ENCODE results near the gene HEXB.
"Not testable (repeated sequence)": the region's sequence is repeated elsewhere in the genome, so short reads cannot be mapped to it uniquely, and the experiment has no call there.

The HEXB gene

DNA sequence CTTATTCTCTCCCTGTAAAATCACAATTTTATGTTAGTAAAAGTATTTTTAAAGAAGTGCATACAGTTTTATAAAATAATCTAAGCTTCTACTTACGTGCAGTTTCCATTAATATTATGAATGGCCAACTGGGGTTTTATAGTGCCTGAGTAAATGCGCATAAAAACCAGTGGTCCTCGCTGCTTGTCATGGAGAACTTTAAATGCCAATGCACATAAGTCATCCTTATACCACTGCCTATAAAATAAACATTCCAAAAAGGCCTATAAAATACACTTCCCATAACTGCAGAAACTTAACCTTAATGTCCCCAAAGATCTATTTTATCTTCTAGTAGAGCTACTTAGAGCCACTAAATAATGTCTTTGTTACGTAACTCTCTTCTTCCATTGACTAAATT, 53.4 kb downstream of the HEXB start:
- DNase-seq (ENCODE audit: low read depth in 2 of 2), result no peak

DNA sequence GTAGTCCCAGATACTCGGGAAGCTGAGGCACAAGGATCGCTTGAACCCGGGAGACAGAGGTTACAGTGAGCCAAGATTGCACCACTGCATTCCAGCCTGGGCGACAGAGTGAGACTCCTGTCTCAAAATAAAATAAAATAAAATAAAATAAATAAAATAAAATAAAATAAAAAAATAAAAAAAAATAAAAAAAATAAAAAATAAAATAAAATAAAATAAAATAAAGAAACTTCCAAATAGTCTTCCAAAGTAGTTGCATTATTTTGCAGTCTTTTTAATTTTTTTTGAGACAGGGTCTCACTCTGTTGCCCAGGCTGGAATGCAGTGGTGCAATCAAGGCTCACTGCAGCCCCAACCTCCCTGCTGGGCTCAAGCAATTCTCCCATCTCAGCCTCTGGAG, 63.7 kb downstream of the HEXB start:
- DNase-seq (ENCODE audit: low read depth in 2 of 2), result not testable (repeated sequence)

DNA sequence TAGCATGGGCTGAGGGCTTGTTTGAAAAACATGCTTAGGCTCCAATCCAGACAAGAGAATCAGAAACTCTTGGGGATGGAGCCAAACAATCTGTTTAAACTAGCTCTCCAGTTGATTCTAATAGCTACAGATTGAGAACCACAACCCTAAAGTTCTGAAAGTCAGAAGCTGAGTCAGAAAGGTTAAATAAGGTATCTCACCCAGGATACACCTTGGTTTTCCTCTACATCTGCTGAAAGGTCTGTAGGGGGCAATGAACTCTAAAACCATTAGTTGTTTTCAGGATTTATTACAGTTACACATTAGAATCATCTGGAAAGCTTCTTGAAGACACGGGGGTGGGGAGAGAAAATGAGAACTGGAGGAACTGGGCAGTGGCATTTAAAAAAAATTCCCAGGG, 76.2 kb downstream of the HEXB start:
- DNase-seq (ENCODE audit: low read depth in 2 of 2), result no peak

DNA sequence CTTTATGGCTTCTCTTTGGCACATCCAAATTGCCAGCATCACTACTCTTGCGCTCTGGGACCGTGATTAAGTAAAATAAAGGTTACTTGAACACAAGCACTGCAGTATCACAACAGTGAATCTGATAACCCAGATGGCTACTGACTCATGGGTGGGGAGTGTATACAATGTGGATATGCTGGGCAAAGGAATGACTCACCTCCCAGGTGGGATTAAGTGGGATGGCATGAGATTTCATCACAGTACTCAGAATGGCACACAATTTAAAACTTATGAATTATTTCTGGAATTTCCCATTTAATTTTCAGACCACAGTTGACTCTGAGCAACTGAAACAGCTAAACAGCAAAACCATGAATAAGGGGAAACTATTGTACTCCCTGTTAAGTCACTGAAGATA, 77.6 kb downstream of the HEXB start:
- peak in 1 of 2 donors; percentile 22 for DNase-seq (ENCODE audit: low read depth in 2 of 2)

DNA sequence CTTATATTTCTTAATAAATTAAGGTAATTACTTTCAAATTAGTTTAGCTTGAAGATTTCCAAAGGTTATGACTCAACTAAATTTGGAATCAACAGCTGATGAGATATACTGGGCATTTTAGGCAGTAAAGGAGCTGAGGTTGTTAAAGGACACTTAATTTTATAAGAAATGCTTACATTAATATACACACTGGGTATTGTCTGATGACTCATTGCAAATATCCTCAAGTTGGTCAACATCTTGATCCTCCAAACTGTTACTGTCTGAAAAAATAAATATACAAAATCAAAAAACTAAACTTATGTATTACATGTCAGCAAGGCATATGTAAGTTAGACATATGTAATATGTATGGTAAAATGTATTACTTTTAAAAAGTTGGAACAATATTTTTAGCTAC, 78.5 kb downstream of the HEXB start:
- DNase-seq (ENCODE audit: low read depth in 2 of 2), result no peak

DNA sequence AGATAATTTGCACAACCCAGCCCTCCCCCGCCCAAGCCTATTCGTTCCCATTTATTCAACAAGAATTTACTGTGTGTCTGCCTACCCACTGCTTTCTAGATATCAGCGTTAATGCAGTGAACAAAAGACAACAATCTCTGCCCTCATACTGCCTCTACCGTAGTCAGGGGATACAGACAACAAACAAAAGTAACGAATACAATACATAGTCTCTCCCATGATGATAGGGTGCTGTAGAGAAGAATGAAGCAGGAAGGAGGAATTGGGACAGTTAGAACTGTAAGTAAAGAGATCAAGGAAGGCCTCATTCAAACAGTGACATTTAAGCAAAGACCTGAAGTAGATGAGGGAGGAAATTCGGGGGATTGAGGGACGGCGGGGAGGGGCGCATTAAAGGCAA, 80.2 kb downstream of the HEXB start:
- no peak for DNase-seq (ENCODE audit: low read depth in 2 of 2)

DNA sequence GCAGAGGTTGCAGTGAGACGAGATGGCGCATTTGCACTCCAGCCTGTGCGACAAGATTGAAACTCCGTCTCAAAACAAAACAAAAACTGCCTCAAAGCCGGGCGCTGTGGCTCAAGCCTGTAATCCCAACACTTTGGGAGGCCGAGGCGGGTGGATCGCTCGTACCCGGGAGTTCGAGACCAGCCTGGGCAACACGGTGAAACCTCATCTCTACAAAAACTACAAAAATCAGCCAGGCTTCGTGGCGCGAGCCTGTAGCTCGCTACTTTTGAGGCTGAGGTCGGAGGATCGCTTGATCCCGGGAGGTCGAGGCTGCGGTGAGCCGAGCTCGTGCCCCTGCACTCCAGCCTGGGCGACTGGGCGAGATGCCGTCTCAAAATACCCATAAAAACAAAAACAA, 80.9 kb downstream of the HEXB start:
- no peak for DNase-seq (ENCODE audit: low read depth in 2 of 2)

DNA sequence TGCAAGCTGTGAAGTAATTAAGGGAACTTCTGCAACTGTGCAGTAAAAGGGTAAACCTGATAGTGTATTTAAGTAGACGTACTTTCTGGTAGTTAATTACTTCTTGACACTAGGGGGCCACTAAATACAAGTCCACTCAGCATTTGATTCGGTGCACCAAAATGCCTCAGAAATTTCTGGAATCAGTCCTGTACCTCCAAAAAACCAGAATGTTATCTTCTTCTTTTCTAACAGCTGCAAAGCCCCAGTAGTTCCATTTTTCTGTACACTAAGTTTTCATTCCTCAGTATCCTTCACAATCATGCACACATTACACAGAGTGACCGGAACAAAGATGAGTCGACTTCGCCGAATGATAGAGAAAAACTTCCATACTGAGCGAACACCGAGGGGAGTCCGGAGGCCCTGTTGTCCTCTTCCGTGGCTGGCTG, 81.4 kb downstream of the HEXB start:
- no peak for DNase-seq (ENCODE audit: low read depth in 2 of 2)

DNA sequence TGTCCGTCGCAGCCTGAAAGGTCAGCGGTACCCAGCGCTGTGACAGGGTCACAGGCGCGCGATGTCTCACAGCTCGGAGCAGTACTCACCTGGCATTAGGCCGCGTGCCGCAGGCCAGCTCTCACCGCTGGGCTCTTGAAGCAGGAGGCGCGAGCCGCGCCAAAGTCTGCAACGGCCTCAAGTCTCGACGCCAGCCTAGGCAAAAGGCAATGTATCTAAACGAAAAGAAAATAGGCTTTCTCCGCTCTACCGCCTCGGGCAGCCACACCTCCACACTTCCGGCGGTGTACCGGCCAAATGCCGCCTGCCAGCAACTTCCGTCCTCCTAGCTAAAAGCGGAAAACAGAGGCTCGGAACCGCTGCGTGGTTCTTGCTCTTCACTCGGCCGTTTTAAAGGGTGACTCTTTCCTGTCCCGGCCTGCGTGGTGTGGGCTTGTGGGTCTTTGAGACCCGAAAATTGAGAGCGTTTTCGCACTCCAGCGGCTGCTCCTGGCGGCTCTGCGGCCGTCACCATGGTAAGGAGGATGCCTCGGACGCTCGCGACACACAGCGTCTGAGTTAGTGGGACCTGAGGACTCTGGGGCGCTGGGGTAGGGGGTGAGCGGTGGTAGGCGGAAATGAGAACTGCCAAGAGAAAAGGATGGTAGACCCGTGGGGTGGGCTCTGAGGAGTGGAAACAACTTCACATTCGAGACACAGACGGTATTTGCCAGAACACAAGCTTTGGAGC, 82.0 kb downstream of the HEXB start, which contains the start of the genes GFM2 and NSA2:
GFM2 (minus strand) TSS at position 269 of the 730 bp plus-strand sequence. CDS start 3,375 bp downstream, outside the sequence.
NSA2 (plus strand) TSS at position 401 of the 730 bp plus-strand sequence; CDS start at position 513, 112 bp downstream.
- peak; percentile 87 to 91 for DNase-seq (ENCODE audit: low read depth in 2 of 2)

DNA sequence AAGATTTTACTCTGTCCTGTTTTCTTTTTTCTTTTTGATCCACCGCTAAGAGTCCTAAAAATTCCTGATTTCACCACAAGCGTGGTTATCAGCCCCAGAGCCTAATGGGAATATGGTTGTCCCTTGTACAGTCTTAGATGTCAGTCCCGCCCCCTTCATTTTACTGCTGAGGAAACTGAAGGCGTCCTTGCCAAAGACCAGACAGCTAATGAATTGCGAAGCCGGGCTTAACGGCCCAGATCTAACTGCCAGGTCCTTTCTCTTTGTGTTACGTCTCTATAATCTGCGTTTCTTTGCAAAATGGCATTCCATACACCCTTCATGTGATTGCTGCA, 82.5 kb downstream of the HEXB start:
- no peak for DNase-seq (ENCODE audit: low read depth in 2 of 2)

Data from stimulated activated CD4-positive, alpha-beta T cell treated with anti-CD3 and anti-CD28 coated beads, Interleukin-4, amount 100 ng/mL, for 48 hours (primary cell).